Eye (tissue), 1 donor: ENCODE results near the gene LIPT1.
"Not testable (repeated sequence)": the region's sequence is repeated elsewhere in the genome, so short reads cannot be mapped to it uniquely, and the experiment has no call there.

Experiments used
- DNase-seq: peaks from one replicate; pipeline ENCODE4 v3.0.0-alpha.2; 2015

LIPT1 gene

DNA sequence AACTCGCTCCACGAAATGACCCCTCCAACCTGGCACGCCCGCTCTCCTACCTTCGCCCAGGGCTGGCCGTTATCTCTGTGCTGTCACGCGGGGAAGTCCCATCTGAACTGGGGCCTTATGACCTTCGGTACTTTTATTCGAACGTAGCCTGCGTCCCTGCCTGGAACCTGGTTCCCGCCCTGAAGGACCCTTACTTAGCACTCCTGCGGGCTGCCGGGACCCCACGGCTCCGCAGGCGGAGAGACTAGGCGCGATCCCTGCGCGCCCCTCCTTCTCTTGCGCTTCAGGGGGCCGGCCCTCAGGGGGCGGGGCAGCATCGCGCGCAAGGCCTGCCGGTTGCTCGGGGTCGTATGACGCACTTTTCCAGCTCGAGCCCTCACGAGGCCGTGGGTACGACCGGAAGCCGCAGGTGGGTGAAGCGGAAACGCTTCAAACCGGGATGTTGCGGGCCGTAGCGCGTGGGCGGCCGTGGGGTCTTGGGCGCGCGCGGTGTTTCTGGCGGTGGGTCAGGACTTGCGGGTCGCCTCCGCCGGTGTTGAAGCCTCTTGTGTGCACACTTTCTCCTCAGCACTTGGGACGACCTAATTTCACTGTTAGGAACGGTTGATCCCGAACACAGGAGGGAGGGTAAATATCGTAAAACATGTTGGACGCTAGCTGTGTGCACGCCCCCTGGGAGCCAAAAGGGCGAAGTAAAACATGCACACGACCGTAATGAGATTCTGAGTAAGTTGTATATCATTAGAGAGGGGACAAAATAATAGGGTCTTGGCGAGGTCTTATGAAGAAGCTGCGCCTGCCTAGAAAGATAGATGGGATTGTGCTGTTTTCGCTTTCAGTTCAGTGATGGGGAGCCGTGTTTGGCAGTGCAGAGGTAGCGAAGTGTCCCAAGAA lies at the start of gene LIPT1, which contains the start of gene TSGA10:
Gene LIPT1, plus strand, starts transcription at position 325 of the 894 bp plus-strand sequence. CDS start 6,991 bp downstream, outside the sequence.
Gene TSGA10, minus strand, starts transcription at position 300 of the 894 bp plus-strand sequence. CDS start 45,503 bp downstream, outside the sequence.
- peak; percentile 96 for DNase-seq

- DNase-seq = no peak
Measured at GRCh38 chr2:99106913-99107312, 47.9 kb upstream of the LIPT1 start.

DNA sequence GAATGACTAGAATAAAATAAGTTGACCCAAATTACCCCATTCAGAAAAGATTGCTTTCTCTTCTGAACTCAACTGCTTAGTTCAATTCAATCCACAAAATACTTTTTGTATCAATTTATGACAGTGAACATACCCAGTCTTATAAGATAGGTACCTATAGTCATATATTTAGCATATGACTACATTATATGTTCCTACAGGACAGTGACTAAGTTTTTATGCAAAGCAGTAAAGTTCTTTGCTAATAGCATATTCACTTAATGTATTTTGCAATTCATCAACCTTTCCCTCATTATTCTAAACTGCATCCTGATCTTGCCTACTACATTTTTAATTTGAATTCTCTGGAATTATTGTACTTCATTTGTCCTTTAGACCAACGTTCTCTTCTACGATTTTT lies 43.5 kb upstream of the LIPT1 start:
- no peak for DNase-seq

GRCh38 chr2:99111945-99112344 lies 42.8 kb upstream of the LIPT1 start:
- DNase-seq = no peak

- no peak for DNase-seq
Measured at GRCh38 chr2:99112617-99113016, 42.1 kb upstream of the LIPT1 start.

GRCh38 chr2:99127981-99128380 lies 26.8 kb upstream of the LIPT1 start:
- no peak for DNase-seq

GRCh38 chr2:99135044-99135556 lies 19.7 kb upstream of the LIPT1 start:
- not testable (repeated sequence) for DNase-seq

DNA sequence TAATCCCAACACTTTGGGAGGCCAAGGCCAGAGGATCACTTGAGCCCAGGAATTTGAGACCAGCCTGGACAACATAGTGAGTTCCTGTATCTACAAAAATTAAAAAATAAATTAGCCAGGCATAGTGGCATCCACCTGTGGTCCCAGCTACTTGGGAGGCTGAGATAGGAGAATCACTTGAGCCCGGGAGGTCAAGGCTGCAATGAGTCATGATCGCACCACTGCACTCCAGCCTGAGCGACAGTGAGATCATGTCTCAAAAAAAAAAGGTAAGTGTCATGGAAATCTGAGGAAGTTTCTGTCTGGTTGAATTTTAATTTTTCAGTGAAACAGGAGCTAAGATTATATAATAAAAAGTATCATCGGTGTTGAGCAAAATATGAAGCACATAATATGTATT lies 15.8 kb upstream of the LIPT1 start:
- DNase-seq = no peak

DNA sequence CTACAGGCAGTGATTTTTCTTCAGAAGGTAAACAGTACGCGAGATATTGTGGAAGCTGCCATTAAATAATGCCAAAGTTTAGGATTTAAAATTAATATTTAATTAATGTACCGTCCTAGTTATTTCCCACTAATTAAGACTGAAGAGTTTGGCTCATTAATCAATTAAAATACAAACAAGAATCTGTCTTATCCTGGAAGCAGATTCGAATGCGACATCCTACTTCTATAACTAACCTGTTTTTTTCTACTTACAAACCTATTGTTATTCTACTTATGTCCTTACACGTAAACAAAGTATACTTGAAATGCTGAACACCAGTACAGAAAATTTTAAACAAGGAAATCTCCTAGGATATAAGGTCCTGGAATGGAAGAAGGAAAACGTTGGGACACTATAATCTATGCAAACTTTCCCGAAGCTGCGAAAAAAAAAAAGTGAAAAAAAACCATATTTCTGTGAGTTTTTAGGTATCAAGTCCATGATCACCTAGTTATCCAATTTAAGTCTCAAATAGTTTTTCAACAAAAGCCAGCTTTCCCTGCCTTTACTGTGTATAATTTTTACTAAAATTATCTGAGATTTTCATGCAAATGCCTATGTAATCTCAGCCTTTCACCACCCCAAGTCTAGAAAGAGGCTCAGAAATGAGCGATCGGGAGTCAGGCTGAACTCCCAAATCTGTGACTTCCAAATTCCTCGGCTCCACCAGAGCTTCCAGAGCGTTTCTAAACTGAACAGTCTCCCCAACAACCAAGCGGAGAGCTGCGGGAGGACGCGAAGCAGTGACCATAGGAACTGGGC lies 14.5 kb upstream of the LIPT1 start:
- no peak for DNase-seq

DNA sequence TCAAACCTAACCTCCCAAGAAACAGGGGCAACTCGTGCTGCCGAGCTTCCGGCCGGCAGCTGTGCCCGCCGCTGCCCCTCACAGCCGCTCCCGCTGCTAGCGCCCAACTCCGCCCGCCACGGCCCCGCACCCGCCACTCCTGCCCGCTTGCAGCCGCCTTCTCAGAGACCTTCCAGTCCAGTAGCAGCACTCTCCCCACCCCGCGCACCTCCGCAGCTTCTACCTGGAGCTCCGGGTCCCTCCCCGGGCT lies 14.0 kb upstream of the LIPT1 start:
- DNase-seq = no peak

GRCh38 chr2:99141110-99142108 lies 13.4 kb upstream of the LIPT1 start, which contains the start of gene C2orf15:
Gene C2orf15 (plus strand): TSS chr2:99141707. CDS start chr2:99150559, 8,852 bp downstream.
- peak; percentile 97 for DNase-seq

GRCh38 chr2:99150706-99151105 lies 4.1 kb upstream of the LIPT1 start:
- DNase-seq = no peak

DNA sequence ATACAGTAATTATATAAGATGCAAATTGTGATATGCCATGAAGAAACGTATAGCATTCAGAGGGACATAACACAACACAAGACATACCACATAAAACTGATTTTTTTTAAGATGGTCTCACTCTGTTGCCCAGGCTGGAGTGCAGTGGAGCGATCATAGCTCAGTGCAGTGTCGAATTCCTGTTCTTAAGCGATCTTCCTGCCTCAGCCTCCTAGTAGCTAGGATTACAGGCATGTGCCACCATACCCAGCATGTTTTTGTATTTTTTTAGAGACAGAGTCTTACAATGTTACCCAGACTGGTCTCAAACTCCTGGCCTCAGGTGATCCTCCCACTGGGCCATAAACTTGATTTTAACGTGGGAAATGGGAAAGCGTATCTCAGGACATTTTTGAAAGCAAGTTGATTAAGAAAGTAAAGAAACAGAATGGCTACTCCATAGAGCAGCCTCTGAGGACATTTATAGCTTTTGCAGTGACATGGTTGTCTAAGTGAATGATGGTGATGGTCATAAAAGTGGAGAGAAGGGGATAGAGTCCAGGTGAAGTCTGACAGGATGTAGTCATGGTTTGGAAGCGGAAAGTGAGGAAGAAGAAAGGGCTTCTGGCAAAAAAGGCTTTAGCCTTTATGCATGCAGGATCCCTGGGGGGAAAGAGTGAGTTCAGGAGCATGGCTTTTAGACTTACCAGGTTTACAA lies 2.4 kb upstream of the LIPT1 start:
- DNase-seq = no peak

- no peak for DNase-seq
Measured at GRCh38 chr2:99153921-99154604, 704 bp upstream of the LIPT1 start.

DNA sequence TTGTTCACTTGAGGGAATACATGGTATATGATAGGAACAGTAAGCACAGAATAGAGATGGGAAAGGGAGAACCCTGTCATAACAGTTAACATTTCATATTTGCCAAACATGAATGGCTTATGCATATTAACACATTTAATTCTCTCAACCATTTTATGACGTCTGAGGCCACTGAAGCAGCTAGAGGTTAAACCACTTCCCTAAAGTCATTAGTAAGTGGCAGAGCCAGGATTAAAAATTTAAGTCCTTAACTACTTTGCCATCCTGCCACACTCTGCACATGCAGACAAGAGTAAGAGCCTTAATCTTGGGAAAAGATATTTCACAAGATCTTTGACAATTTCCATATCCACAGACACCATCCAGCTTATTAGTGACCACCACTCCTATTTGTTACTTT lies 2.1 kb downstream of the LIPT1 start:
- no peak for DNase-seq

DNA sequence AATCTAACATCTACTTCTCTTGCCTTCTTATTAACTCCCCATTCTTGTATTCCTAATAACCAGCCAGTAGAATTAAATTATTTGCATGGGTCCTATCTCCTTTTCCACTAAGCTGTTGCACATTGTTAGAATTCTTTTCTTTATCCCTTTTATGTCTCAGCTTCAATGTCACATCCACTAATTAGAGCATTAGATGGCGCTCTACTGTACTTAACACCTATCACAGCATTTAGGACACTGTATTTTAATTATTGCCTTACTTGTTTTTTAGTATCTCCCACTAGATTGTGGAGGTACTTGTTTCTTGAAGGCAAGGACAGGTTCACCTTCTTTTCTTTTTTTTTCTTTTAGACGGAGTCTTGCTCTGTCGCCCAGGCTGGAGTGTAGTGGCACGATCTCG lies 3.8 kb downstream of the LIPT1 start:
- DNase-seq = no peak

DNA sequence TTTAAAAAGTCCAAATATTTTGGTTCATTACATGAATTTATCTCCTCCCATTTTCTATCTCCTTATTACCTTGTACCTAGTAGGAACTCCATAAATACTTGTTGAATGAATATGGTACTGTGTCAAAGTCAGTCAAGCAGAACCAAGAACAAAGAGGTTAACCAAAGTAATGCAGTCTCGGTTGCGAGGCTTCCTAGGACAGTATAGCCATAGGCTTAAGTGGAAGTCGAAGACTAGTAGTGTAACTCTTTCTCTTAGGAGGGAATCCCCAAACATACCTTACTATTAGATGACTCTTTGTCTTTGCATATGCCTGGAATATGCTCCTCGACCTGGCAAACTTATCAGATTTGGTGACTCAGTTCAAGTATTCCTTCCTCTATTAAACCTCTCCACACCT lies 4.8 kb downstream of the LIPT1 start:
- DNase-seq = no peak

DNA sequence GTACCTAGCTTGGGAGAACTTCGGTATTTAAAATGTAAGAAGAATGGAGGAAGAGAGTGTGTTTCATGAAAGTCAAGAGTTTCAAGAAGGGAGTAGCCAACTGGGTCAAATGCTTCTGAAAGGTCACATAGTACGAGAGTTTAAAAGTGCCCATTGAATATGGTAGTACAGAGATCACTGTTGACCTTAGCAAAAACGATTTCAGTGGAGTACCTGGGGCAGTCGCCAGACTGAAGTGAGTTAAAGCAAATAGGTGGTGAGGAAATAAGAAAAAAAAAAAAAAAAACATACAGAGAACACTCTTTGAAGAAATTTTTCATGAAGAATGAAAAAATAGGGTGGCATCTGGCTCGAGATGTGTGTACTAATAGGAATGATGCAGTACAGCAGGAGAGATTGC lies 11.5 kb downstream of the LIPT1 start:
- DNase-seq = no peak

- DNase-seq = no peak
Measured at GRCh38 chr2:99169534-99169933, 14.8 kb downstream of the LIPT1 start.

DNA sequence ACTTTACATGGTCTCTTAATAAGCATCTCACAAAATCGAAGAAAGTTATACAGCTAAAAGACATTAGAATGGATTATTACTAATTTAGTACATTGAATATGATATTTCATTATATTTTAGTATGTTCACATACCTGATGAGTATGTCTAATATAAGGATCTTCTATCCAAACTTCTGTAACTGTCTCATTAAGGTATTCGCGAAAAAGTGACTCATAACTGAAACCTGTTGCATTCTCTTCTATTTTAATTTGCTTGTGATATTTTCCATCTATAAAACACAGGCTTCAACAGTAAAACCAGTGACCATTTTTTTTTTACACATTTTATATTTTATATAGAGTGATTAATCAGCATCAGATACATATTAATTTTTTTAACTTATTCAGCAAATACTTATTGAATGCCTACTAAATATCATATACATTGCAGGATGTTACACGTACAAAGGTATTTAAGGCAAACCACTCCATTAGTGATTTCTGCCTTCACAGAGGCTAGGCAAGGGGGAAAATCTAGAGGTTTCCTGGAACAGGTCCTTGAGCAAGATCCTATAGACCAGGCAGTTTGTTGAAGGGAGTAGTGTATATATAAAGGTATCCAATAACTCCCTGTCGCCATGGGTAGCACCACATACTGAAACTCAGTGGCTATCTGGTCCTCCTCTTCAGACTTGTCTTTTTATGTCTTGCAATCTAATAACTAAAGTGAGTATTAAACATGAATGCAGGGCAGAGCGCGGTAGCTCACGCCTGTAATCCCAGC lies 16.8 kb downstream of the LIPT1 start:
- no peak for DNase-seq
